SK-N-SH (cell line): Measurements from ENCODE around the gene PKIB.

Experiments
- EP300 ChIP-seq, 2 experiments: IDR thresholded peaks; 2 replicates each; pipeline versions ENCODE4 v1.4.0 to v1.6.1; 2012; ENCODE audit warnings: borderline replicate concordance in 1 of 2, low read depth in 1 of 2, low read length in 1 of 2
- EZH2phosphoT487 ChIP-seq: fragments of 200-600 bp; sonication (generic); IDR thresholded peaks from 2 replicates; pipeline ENCODE4 v1.6.1; 2017; ENCODE audit warnings: low read depth, mixed run types, mild to moderate bottlenecking, antibody characterized with exemption, moderate library complexity, borderline replicate concordance
- FOXM1 ChIP-seq: IDR thresholded peaks from 2 replicates; pipeline ENCODE4 v1.4.0; 2012; ENCODE audit warnings: low read depth, mild to moderate bottlenecking
- GATA2 ChIP-seq: sonication (generic); formaldehyde crosslinking; IDR thresholded peaks from 2 replicates; pipeline ENCODE4 v1.5.0; 2020; ENCODE audit warnings: mild to moderate bottlenecking, missing genetic modification reagents
- JUND ChIP-seq: IDR thresholded peaks from 2 replicates; pipeline ENCODE4 v1.4.0; 2012
- MEF2A ChIP-seq: IDR thresholded peaks from 2 replicates; pipeline ENCODE4 v1.4.0; 2012; ENCODE audit warnings: low read depth, borderline replicate concordance
- MXI1 ChIP-seq: IDR thresholded peaks from 2 replicates; pipeline ENCODE4 v1.6.1; 2012; ENCODE audit warnings: mild to moderate bottlenecking, low read depth, low read length, improper control_type of control experiment
- PBX3 ChIP-seq: IDR thresholded peaks from 2 replicates; pipeline ENCODE4; 2012
- POLR2AphosphoS5 ChIP-seq: IDR thresholded peaks from 2 replicates; pipeline ENCODE4 v1.6.1; 2012; ENCODE audit warnings: low read depth, low read length
- RFX5 ChIP-seq: IDR thresholded peaks from 2 replicates; pipeline ENCODE4 v1.6.1; 2012; ENCODE audit warnings: mild to moderate bottlenecking, improper control_type of control experiment, low read length
- TCF12 ChIP-seq: IDR thresholded peaks from 2 replicates; pipeline ENCODE4 v1.4.0; 2012
- YY1 ChIP-seq: IDR thresholded peaks from 2 replicates; pipeline ENCODE4 v1.4.0; 2012; ENCODE audit warnings: low read depth, mild to moderate bottlenecking
- TF ChIP-seq, protein P1 (sequence below): fragments of 200-600 bp; sonication (generic); IDR thresholded peaks from 2 replicates; pipeline ENCODE4 v1.6.1; 2017; ENCODE audit warnings: antibody characterized with exemption, mild to moderate bottlenecking, moderate library complexity
- TF ChIP-seq, protein P2 (sequence below): fragments of 150-350 bp; IDR thresholded peaks from 2 replicates; pipeline ENCODE4 v1.6.1; 2017; ENCODE audit warnings: antibody characterized with exemption, low read length, low read depth, borderline replicate concordance

- TF ChIP-seq, protein P1, sequence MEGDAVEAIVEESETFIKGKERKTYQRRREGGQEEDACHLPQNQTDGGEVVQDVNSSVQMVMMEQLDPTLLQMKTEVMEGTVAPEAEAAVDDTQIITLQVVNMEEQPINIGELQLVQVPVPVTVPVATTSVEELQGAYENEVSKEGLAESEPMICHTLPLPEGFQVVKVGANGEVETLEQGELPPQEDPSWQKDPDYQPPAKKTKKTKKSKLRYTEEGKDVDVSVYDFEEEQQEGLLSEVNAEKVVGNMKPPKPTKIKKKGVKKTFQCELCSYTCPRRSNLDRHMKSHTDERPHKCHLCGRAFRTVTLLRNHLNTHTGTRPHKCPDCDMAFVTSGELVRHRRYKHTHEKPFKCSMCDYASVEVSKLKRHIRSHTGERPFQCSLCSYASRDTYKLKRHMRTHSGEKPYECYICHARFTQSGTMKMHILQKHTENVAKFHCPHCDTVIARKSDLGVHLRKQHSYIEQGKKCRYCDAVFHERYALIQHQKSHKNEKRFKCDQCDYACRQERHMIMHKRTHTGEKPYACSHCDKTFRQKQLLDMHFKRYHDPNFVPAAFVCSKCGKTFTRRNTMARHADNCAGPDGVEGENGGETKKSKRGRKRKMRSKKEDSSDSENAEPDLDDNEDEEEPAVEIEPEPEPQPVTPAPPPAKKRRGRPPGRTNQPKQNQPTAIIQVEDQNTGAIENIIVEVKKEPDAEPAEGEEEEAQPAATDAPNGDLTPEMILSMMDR: no peak
- TF ChIP-seq YY1: no peak
- TF ChIP-seq RFX5: no peak
- no peak for TF ChIP-seq JUND
- TF ChIP-seq GATA2 (CRISPR knock-in tag): no peak
- TF ChIP-seq EP300 (IDR thresholded peaks at IDR 0.05; ENCODE audit: borderline replicate concordance in 1 of 2, low read depth in 1 of 2, low read length in 1 of 2): no peak
- TF ChIP-seq, protein P2, sequence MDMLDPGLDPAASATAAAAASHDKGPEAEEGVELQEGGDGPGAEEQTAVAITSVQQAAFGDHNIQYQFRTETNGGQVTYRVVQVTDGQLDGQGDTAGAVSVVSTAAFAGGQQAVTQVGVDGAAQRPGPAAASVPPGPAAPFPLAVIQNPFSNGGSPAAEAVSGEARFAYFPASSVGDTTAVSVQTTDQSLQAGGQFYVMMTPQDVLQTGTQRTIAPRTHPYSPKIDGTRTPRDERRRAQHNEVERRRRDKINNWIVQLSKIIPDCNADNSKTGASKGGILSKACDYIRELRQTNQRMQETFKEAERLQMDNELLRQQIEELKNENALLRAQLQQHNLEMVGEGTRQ: no peak
- no peak for TF ChIP-seq TCF12
- no peak for TF ChIP-seq POLR2AphosphoS5
- TF ChIP-seq EZH2phosphoT487: no peak
- TF ChIP-seq FOXM1: no peak
- TF ChIP-seq MEF2A: no peak
- no peak for TF ChIP-seq MXI1
- TF ChIP-seq PBX3: no peak
Observed at GRCh38 chr6:122718616-122719015, 108.4 kb downstream of the PKIB start.
